Activated CD4-positive, alpha-beta T cell treated with anti-CD3 and anti-CD28 coated beads, Interleukin-2, Interleukin-6, amounts not matched to agents 100 ng/mL and 50 ng/mL, durations not matched to agents 16 hours and 8 hours (primary cell): Measurements from ENCODE around the gene MVP.
"Not testable (repeated sequence)": the region's sequence is repeated elsewhere in the genome, so short reads cannot be mapped to it uniquely, and the experiment has no call there.

ENCODE experiments used
- DNase-seq: peaks from one replicate; pipeline ENCODE4 v3.0.0-alpha.2; 2020

MVP gene

DNA sequence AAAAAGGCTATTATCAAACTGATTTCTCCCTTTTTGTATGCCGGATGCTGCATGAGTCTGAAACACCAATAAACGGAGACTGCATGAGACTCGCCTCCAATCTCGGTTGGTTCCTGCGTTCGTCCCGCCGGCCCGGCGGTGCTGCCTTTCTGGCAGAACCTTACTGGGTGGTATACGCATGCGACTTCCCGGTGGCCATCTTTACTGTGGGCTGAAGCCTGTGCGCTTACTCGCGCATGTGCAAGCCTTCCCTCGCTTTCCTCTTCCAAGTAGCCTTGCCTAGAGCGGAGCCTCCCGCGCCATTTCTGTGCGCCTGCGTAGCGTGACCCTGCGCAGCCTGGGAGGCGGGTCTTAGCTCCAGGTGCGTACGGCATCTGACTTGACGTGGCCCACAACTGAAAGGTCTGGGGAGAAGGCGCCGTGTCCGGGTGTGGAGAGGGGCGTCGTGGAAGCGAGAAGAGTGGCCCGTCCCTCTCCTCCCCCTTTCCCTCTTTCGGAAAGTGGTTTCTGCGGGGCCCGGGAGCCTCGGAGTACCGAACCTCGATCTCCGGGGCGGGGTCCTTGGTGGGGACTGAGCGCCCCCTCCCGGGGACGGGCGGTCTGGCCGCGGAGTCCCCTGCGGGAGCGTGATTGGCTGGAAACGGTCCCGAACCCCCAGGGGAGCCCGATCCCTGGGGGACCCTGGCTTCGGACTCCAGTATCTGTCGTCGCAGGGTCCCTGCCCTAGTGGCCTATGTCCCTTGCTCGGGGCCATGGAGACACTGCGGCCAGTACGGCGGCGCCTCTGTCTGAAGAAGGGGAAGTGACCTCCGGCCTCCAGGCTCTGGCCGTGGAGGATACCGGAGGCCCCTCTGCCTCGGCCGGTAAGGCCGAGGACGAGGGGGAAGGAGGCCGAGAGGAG is 4.2 kb upstream of the MVP start, which contains the start of gene PAGR1:
PAGR1 (plus strand) TSS at position 360 of the 901 bp plus-strand sequence; CDS start at position 734, 374 bp downstream.
- DNase-seq = peak; percentile 99

DNA sequence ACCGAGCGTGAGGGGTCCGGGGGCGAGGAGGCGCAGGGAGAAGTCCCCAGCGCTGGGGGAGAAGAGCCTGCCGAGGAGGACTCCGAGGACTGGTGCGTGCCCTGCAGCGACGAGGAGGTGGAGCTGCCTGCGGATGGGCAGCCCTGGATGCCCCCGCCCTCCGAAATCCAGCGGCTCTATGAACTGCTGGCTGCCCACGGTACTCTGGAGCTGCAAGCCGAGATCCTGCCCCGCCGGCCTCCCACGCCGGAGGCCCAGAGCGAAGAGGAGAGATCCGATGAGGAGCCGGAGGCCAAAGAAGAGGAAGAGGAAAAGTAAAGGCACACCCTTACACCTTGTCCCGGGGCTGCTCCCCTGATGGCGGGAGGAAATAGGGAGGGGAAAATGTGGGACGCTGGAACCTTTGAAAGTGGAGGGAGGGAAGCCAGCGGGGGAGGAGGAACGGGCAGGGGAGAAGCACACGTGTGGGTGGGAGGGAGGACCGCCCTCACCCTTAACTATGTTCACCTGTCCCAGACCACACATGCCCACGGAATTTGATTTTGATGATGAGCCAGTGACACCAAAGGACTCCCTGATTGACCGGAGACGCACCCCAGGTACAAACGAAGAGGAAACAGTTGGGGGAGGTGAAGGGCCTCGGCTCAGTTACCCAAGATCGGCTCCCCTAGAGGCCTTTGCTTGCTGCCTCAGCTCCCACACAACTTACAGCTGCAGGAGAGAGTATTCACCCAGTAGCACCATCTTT is 3.4 kb upstream of the MVP start:
- DNase-seq = peak; percentile 79

DNA sequence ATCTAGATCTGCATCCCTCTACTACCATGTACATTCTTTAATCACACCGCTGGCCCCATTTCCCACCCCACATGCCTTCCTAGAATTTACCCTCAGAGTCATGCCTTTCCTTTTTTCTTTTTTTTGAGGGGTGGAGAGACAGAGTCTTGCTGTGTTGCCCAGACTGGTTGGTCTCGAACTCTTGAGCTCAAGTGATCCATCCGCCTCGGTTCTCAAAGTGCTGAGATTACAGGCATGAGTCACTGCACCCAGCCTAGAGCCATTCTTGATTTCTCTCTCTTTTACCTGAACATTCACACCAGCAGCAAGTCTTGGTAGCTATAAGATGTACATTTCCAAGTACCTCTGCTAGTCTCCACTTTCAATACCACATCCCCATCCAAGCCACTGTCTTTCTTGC is 2.2 kb upstream of the MVP start:
- no peak for DNase-seq

DNA sequence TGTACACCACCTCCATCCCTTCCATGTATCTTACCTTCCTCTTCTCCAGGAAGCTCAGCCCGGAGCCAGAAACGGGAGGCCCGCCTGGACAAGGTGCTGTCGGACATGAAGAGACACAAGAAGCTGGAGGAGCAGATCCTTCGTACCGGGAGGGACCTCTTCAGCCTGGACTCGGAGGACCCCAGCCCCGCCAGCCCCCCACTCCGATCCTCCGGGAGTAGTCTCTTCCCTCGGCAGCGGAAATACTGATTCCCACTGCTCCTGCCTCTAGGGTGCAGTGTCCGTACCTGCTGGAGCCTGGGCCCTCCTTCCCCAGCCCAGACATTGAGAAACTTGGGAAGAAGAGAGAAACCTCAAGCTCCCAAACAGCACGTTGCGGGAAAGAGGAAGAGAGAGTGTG is 756 bp upstream of the MVP start:
- no peak for DNase-seq

DNA sequence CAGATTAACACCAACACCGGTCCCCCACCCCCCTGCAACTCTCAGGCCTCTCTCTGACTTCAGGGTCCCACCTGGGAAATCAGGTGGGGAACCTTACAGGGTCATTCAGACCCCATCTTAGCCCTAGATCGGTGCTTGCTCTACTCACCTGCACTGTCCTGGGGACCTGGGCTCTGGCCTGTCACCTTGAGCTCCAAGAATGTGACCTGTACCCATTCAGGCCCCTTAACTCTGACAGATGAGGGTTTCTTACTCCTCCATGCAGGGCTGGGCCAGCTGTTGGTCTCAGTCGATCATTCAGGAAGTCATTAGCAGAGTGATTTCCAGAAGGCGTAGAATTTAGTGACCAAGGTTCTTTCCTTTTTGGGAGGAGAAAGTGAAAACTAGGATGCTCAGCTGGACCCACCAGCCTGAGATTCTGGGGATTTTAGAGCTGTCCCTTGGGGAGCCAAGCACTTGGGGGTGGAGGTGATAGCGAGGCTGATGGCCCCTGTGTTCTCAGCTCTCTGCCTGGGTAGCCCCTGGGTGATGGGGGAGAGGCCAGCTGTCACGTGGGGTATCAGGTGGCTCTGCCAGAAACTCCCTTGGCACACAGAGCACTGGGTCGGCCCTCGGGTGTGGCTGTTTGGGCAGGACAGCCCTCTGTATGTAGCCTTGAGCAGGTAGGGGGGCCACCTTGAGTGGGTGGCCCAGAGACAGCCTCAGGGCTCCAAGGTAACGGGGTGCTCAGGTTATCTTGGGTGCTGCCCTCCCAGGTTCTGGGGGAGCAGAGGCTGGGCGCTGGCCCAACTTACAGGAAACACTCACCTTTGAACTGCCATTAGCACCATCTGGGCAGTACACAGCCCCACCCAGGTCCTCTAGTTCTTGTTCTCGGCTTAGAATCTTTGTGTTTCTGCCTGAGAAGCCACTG is 724 bp downstream of the MVP start:
- peak; percentile 66 for DNase-seq

DNA sequence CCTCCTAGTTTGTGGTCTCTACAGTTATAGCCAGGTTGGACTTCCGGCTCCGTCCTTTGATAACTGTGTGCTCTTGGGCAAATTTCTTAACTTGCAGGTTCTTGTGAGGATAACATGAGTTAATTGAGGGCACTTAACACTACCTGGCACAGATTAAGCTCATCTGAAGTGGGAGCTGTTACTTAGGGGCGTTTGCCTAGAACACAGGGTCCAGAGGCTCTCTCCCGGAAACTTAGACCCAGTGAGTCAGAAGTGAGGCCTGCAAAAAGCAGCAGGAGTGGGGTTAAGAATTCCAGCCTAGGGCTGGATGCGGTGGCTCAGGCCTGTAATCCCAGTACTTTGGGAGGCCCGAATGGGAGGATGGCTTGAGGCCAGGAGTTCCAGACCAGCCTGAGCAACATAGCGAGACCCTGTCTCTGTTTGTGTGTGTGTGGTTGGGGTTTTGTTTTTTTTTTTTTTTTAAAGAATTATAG is 1.4 kb downstream of the MVP start:
- no peak for DNase-seq

DNA sequence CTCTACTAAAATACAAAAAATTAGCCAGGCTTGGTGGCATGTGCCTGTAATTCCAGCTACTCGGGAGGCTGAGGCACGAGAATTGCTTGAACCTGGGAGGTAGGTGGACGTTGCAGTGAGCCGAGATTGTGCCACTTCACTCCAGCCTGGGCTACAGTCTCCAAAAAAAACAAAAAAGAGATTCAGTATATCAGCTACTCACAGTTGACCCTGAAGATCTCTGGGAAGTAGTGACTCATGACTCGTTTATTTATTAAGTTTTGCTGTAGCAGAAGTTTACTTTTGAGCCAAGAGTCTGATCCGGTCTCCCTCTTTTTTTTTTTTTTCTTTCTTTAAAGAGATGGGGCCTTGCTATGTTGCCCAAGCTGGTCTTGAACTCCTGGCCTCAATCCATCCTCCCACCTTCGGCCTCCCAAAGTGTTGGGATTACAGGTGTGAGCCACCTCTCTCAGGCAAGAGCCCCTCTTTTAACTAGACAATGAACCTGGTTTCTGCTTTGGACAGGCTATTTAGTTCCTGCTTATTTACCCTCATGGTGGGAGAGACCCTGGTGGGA is 4.4 kb downstream of the MVP start:
- DNase-seq = no peak

DNA sequence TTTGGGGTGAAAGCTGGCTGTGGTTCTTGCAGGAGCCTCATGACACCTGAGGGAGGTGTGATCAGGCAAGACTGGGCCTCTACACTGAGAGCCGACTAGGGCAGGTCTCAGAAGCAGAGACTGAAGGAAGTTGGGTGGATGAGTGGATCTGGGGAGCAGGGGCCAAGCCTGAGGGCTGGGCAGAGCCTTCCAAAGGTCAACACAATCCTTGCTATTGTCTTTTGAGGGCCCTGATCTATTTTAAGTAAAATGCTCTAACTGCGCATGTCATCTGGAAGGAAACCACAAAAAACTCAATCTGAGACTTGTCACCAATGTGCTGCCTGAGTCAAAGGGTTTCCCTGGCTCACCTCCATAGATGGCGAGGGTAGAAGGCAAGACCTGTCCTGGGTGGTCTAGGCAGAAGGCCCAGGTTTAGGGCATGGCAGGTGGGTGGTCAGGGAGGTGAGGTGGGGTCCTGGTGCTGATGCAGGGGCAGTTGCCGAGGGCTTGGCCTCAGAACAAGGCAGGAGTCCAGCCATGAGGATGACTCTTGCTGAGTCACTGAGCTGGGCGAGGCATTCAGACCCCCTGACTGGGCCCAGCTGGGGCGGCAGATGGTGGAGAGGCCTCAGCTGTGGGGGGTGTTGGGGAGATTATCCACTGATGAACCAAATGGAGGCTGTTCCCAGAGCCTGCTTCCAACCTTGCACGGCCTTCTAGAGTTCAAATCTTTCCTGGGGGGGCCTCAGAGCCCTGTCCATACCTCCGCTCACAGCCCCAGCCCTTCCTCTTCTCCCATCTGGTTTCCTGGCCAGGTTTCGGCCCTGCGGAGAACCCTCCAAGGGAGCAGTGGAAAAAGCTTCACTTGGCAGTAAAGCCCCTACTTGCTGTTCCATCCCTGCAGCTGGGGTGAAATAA is 5.1 kb downstream of the MVP start:
- peak; percentile 87 for DNase-seq

DNA sequence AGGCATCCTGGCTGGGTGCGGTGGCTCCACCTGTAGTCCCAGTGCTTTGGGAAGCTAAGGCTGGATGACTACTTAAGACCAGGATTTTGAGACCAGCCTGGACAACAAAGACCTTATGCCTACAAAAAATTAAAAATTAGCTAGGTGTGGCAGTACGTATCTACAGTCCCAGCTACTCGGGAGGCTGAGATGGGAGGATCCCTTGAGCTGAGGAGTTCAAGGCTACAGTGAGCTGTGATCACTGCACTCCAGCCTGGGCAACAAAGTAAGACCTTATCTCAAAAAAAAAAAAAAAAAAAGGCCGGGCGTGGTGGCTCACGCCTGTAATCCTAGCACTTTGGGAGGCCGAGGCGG is 6.1 kb downstream of the MVP start:
- DNase-seq = no peak

DNA sequence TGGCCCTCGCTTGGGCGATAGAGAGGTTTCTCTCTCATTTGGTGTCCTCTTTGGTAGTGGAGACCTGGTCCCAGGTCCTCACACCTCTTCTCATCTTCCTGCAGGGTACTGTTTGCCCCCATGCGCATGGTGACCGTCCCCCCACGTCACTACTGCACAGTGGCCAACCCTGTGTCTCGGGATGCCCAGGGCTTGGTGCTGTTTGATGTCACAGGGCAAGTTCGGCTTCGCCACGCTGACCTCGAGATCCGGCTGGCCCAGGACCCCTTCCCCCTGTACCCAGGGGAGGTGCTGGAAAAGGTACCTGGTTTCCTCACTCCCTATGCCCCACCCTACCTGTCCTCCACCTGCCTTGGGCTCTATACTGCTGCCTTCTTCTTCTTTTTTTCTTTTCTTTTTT is 10.5 kb downstream of the MVP start:
- DNase-seq = no peak

DNA sequence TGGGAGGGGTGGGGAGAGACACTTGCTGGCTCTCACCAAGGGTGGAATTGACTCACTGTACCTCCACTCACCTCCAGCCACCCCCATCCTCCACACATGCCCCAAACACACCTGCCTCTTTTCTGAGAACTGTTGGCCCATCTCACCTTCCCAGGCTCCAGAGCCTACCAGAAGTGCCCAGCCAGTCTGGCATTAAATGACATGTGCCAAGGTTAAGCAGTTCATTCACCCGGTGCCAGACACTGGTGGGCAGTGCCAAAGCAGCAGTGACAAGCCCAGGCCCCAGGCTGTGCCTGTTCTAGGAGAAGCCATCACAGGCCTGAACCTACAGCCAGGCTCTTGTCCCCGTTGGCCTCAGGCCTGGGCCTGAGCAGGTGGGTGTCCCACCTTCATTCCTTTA is 11.2 kb downstream of the MVP start:
- no peak for DNase-seq

DNA sequence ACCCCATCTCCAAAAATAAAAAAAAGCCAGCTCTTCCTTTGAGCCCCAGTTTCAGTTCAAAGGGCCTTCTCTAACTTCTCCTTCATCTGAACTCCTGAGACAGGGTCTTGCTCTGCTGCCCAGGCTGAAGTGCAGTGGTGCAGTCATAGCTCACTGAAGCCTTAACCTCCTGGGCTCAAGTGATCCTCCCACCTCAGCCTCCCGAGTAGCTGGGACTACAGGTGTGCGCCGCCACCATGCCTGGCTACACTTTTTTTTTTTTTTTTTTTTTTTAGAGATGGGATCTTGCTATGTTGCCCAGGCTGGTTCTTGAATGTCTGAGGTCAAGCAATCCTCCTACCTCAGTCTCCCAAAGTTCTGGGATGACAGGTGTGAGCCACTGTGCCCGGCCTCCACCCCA is 13.0 kb downstream of the MVP start:
- not testable (repeated sequence) for DNase-seq

DNA sequence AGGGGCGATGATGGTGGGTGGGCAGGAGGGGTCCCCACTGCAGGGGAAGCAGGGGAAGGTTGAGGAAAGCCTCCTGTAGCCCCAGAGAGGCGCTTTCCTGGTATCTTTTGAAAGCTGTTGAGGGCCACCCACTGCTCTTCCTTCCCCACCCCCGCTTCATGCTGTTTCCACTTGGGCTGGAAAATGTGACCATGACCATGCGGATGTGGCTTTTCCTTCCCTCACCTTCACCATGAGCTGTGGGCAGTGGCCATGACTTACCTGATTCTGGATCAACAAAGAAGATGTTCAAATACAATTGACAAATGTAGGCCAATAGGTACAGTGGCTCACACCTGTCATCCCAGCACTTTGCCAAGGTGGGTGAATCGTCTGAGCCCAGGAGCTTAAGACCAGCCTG is 13.8 kb downstream of the MVP start:
- DNase-seq = no peak

DNA sequence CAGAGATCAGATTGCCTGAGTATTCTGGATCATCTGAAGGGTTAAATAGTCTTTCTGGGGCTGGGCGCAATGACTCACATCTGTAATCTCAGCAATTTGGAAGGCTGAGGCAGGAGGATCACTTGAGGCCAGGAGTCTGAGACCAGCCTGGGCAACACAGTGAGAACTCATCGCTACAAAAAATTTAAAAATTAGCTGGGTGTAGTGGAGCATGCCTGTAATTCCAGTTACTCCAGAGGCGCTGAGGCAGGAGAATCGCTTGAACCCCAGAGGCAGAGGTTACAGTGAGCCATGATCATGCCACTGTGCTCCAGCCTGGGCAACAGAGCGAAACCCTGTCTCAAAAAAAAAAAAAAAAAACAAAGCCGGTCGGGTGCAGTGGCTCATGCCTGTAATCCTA is 15.7 kb downstream of the MVP start:
- no peak for DNase-seq

DNA sequence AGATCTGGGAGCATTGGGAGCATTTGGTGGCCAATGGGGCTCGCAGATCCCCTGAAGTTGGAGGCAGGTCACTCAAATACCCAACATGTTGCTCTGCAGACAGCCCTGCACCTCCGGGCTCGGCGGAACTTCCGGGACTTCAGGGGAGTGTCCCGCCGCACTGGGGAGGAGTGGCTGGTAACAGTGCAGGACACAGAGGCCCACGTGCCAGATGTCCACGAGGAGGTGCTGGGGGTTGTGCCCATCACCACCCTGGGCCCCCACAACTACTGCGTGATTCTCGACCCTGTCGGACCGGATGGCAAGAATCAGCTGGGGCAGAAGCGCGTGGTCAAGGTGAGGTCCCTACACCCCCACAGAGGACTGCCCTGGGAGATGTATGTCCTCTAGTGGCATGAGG is 16.4 kb downstream of the MVP start:
- no peak for DNase-seq

DNA sequence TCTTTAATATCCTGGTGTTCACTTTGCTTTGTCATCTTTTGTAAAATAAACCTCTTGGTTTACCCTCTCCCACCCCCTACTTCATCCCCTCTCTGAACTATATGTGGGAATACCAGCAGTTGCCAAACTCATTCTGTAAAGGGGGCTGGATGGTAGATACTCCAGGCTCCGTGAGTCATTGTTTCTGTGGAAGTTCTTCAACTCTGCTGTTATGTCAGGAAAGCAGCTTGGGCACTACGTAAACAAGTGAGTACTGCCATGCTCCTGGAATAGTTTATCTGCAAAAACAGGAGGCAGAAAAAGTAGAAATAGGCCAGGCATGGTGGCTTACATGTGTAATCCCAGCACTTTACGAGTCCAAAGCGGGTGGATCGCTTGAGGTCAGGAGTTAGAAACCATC is 17.6 kb downstream of the MVP start:
- DNase-seq = no peak

DNA sequence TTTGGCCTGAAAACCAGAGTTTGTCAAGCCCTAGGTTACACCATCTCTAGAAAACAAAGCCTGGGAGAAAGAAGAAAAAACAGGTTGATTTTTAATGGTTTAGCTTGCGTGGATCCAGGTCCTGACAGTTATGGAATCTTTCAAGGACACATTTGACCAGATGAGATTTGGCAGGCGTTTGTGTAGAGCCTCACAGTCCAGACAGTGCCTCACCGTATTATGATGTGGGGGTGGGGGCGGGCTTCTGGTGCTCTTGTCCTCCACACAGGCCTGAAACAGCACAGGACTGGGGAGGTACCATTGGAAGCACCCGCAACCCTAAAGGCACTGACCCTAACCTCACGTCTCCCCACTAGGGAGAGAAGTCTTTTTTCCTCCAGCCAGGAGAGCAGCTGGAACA is 19.6 kb downstream of the MVP start:
- no peak for DNase-seq

DNA sequence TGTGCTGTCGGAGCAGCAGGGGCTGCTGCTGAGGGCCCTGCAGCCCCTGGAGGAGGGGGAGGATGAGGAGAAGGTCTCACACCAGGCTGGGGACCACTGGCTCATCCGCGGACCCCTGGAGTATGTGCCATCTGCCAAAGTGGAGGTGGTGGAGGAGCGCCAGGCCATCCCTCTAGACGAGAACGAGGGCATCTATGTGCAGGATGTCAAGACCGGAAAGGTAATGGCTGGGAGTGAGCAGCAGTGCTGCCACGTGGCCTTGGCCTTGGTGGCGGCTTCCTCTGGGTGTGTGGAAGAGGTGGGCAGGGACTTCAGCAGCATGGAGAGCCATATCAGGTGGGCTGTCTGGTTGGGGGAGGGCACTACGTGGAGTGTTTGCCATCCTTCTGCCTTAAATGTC is 20.0 kb downstream of the MVP start:
- no peak for DNase-seq

DNA sequence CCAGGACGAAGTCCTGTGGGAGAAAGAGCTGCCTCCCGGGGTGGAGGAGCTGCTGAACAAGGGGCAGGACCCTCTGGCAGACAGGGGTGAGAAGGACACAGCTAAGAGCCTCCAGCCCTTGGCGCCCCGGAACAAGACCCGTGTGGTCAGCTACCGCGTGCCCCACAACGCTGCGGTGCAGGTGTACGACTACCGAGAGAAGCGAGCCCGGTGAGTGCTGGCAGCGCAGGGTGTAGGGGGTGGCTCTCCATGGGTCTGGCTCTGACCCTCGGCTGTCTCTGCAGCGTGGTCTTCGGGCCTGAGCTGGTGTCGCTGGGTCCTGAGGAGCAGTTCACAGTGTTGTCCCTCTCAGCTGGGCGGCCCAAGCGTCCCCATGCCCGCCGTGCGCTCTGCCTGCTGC is 21.4 kb downstream of the MVP start:
- no peak for DNase-seq

DNA sequence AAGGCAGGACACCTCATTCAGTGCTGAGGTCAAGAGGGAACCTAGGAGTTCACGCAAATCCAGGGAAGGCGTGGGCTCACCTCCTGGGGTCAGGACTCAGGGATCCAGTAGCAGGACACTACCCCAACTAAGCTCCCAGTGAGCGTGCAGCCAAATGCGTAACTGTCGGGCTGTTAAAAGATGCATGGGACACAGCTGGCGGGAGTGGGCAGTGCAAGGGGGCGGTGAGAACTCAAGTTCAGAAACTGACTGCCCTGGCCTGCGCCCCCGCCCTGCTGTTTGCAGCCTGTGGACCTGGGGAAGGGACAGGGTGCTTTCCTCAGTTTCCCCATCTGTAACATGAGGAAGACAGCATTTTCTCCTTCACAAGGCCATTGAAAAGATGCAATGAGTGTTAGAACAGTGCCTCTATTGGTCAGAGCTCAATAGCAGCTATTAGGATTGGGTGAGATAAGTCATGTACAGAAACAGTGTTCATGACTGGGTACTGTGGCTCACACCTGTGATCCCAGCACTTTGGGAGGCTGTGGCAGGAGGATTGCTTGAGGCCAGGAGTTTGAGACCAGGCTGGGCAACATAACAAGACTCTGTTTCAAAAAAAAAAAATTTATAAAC is 22.6 kb downstream of the MVP start:
- DNase-seq = no peak

DNA sequence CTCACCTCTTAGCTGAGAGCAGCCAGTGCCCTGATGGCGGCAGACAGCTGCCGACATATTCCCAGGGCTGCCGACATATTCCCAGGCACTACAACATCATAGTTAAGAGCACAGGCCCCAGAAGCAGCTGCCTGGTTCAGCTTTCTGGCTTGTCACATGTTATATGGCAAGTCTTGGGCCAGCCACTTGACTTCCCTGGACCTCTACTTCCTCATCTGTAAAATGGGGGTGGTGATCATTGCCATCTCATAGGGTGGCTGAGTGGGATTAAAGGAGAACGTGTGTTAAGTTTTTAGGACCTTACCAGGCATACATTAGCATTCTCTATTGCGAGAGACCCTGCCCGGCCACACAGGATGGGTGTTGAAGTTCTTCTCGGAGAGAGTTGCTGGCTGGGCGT is 23.7 kb downstream of the MVP start:
- no peak for DNase-seq
